Vagina (tissue), 2 donors: Measurements from ENCODE around the gene TDRD9.

Experiments
- POLR2A ChIP-seq, 2 donors: fragments of 450-650 bp; IDR thresholded peaks; one replicate each; pipeline ENCODE4 v1.6.1; 2017; ENCODE audit warnings: antibody characterized with exemption in 2 of 2, mild to moderate bottlenecking in 2 of 2, moderate library complexity in 2 of 2
- POLR2AphosphoS5 ChIP-seq, 2 donors: sonication (generic); formaldehyde crosslinking; IDR thresholded peaks; one replicate each; pipeline ENCODE4 v1.9.0; 2017; ENCODE audit warnings: antibody characterized with exemption in 2 of 2, mild to moderate bottlenecking in 2 of 2, low read depth in 1 of 2; ENCODE audit not compliant: insufficient read depth in 1 of 2
- TF ChIP-seq, protein P1 (sequence below), 3 experiments: fragments of 450-650 bp in 2 of 3; fragments of 200-600 bp in 1 of 3; sonication (generic) in 1 of 3; IDR thresholded peaks; one replicate each; pipeline ENCODE4 v1.5.1; 2017 to 2019; ENCODE audit warnings: antibody characterized with exemption in 3 of 3, mild to moderate bottlenecking in 2 of 3, moderate library complexity in 2 of 3

DNA sequence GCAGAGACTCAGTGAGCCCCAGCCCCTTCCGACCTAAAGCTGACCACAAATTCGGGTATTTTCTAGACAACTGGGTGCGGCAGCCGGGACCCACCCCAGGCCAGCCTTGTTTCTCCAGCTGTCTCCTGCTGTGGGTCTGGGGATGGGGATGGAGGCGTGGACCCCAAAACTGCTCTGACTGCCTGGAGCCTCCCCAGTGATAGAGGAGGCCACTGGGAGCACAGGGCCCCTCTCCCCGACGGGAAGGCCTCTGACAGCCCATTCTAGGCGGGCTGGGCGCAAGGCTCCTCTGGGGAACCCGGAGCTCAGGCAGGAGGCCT lies 38.2 kb upstream of the TDRD9 start:
- TF ChIP-seq POLR2A (IDR thresholded peaks at IDR 0.05) (no peak), POLR2AphosphoS5 (IDR thresholded peaks at IDR 0.05; ENCODE audit: insufficient read depth in 1 of 2, low read depth in 1 of 2) (no peak)
- TF ChIP-seq, protein P1, sequence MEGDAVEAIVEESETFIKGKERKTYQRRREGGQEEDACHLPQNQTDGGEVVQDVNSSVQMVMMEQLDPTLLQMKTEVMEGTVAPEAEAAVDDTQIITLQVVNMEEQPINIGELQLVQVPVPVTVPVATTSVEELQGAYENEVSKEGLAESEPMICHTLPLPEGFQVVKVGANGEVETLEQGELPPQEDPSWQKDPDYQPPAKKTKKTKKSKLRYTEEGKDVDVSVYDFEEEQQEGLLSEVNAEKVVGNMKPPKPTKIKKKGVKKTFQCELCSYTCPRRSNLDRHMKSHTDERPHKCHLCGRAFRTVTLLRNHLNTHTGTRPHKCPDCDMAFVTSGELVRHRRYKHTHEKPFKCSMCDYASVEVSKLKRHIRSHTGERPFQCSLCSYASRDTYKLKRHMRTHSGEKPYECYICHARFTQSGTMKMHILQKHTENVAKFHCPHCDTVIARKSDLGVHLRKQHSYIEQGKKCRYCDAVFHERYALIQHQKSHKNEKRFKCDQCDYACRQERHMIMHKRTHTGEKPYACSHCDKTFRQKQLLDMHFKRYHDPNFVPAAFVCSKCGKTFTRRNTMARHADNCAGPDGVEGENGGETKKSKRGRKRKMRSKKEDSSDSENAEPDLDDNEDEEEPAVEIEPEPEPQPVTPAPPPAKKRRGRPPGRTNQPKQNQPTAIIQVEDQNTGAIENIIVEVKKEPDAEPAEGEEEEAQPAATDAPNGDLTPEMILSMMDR (IDR thresholded peaks at IDR 0.05): no peak
